HG02981 (cell line): ENCODE results near the gene TTBK2.

ENCODE experiments used
- ATAC-seq: cut with Tn5 transposase; IDR thresholded peaks from one replicate; pipeline ENCODE4 v1.9.1; 2021; ENCODE audit warnings: mild to moderate bottlenecking, moderate library complexity; ENCODE audit not compliant: unreplicated experiment

The TTBK2 gene

DNA sequence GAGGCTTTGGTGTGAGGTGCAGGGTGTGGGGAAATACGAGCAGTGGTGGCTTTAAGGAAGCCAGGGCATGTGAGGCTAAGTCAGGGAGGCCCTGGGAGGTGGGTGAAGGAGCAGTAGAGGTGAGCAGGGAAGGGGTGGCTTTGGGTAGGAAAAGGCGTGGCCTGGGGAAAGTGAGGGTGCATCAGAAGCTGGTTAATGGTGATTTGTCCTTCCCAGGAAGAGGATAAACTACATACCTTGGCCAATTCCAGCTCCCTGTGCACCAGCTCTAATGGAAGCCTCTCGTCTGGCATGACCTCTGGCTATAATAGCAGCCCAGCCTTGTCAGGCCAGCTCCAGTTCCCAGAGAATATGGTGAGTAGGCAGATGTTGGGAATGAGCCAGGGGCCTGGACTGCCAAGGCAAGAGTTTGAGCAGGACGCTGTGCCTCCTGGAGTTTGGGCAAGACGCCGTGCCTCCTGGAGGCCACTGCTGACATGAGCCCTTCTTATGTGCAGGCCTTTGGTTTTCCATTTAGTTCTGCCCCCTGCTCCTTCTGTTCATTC, 225.0 kb downstream of the TTBK2 start:
- ATAC-seq, result no peak

DNA sequence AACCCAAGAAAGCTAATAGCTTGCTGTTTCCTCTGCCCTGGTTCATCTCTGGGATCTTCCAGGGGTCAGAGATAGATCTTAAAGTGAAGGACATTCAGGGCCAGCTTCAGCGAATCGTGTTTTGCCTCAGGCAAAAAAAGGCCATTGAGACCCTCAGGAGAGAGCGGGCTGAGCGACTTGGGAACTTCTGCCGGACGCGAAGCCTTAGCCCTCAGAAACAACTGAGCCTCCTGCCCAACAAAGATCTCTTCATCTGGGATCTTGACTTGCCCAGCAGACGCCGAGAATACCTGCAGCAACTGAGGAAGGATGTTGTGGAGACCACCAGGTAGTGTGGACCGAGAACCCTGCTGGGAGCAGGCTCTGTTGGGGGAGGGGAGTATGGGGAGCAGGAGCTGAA, 226.2 kb downstream of the TTBK2 start:
- ATAC-seq, result no peak

DNA sequence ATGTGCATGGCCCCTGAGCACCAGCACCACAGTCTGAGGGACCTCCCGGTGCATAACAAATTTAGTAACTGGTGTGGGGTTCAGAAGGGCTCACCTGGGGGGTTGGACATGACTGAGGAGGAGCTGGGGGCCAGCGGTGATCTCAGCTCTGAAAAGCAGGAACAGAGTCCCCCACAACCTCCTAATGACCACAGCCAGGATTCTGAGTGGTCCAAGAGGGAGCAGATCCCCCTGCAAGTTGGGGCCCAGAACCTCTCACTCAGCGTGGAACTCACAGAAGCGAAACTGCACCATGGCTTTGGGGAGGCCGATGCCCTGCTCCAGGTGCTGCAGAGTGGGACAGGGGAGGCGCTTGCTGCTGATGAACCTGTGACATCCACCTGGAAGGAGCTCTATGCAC, 226.6 kb downstream of the TTBK2 start:
- ATAC-seq, result no peak

DNA sequence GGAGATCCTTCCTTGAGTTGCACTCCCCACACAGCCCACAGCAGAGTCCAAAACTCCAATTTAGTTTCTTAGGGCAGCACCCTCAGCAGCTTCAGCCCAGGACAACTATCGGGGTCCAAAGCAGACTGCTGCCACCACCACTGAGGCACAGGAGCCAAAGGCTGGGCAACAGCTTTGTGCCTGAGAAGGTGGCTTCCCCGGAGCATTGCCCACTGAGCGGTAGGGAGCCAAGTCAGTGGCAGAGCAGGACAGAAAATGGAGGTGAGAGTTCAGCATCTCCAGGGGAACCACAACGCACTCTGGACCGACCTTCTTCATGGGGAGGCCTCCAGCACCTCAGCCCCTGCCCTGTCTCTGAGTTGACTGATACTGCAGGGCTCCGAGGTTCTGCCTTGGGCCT, 227.1 kb downstream of the TTBK2 start:
- no peak for ATAC-seq

DNA sequence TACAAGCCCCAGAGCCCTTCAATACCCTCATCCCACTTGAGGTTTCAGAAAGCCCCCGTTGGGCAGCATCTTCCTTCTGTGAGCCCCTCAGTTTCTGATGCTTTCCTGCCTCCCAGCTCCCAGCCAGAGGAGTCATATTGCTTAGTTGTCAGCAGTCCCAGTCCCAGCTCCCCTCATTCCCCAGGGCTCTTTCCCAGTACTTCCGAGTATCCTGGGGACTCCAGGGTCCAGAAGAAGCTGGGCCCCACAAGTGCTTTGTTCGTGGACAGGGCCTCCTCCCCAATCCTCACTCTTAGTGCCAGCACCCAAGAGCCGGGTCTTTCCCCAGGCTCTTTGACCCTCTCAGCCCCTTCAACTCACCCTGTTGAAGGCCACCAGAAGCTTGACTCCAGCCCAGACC, 227.6 kb downstream of the TTBK2 start:
- ATAC-seq, result no peak

DNA sequence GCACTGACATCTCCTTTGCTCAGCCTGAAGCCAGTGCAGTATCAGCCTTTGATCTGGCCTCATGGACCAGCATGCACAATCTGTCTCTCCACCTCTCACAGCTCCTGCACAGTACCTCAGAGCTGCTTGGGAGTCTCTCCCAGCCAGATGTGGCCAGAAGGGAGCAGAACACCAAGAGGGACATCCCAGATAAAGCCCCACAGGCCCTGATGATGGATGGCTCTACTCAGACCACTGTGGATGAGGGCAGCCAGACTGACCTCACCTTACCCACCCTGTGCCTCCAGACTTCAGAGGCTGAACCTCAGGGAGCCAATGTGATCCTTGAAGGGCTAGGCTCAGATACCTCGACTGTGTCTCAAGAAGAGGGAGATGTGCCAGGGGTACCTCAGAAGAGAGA, 228.0 kb downstream of the TTBK2 start:
- no peak for ATAC-seq

DNA sequence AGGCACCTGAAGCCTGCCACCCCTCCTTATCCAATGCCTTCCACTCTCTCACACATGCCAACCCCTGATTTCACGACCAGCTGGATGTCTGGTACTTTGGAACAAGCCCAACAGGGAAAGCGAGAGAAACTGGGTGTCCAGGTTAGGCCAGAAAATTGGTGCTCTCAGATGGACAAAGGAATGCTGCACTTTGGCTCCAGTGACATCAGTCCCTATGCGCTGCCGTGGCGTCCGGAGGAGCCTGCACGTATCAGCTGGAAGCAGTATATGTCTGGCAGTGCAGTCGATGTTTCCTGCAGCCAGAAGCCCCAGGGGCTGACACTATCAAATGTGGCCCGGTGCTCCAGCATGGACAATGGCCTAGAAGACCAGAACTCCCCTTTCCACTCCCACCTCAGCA, 228.8 kb downstream of the TTBK2 start:
- no peak for ATAC-seq

DNA sequence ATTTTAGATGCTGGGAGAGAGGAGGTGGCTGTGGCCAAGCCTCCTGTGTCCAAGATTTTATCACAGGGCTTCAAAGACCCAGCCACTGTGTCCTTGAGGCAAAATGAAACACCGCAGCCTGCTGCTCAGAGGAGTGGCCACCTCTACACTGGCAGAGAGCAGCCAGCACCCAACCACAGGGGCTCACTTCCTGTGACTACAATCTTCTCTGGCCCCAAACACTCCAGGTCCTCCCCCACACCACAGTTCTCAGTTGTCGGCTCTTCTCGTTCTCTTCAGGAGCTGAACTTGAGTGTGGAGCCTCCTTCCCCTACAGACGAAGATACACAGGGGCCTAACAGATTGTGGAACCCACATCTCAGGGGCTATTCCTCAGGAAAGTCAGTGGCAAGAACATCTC, 229.3 kb downstream of the TTBK2 start:
- ATAC-seq, result no peak
